Subcutaneous abdominal adipose tissue (tissue), 5 donors: ENCODE results near the gene ARL4A.
A peak's percentile ranks its signal among the peaks of the same experiment; 100 is the strongest.
"Not testable (repeated sequence)": the region's sequence is repeated elsewhere in the genome, so short reads cannot be mapped to it uniquely, and the experiment has no call there.

Experiments used
- H3K27ac ChIP-seq: one replicate; pipeline ENCODE4 v1.7.0; 2013; ENCODE audit warnings: low read depth, mild to moderate bottlenecking, inconsistent platforms, low read length, moderate library complexity
- H3K27me3 ChIP-seq, 5 donors: one replicate each; pipeline ENCODE4 v1.7.0; 2013; ENCODE audit warnings: low read length in 5 of 5, inconsistent platforms in 1 of 5; ENCODE audit not compliant: control insufficient read depth in 5 of 5, insufficient read depth in 4 of 5
- H3K36me3 ChIP-seq, 5 donors: one replicate each; pipeline ENCODE4 v1.7.0; 2013; ENCODE audit warnings: low read length in 5 of 5; ENCODE audit not compliant: control insufficient read depth in 5 of 5, insufficient read depth in 5 of 5
- H3K4me1 ChIP-seq, 5 donors: one replicate each; pipeline ENCODE4 v1.7.0; 2013; ENCODE audit warnings: low read length in 5 of 5, mild to moderate bottlenecking in 3 of 5, moderate library complexity in 1 of 5; ENCODE audit not compliant: control insufficient read depth in 5 of 5, insufficient read depth in 5 of 5
- H3K4me3 ChIP-seq, 5 donors: one replicate each; pipeline ENCODE4 v1.7.0; 2013; ENCODE audit warnings: low read length in 5 of 5, low read depth in 1 of 5
- H3K9ac ChIP-seq, 5 donors: one replicate each; pipeline ENCODE4 v1.7.0; 2013; ENCODE audit warnings: low read length in 5 of 5, mild to moderate bottlenecking in 4 of 5, moderate library complexity in 3 of 5
- H3K9me3 ChIP-seq, 5 donors: one replicate each; pipeline ENCODE4 v1.7.0; 2013; ENCODE audit warnings: low read length in 5 of 5; ENCODE audit not compliant: control insufficient read depth in 5 of 5
- donor health status: healthy.
- donor health status: healthy.
- donor health status: healthy.
- donor health status: healthy.
- donor health status: healthy.

ARL4A gene

DNA sequence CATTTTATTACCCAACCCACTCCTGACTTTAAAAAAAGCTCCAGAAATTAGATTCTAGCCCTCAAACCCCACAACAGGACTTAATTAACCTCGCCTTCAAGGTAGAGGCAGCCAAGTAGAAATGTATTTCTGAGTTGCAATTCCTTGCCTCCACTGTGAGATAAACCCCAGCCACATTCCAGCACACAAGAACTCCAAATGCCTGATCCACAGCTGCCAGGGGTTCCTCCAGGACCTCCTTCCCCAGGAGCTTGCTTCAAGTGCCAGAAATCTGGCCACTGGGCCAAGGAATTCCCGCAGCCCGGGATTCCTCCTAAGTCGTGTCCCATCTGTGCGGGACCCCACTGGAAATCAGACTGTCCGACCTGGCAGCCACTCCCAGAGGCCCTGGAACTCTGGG is 25.9 kb upstream of the ARL4A start:
- Histone ChIP-seq H3K36me3 (no peaks in the 10 kb centered on the region), H3K27me3 (no peaks in the 10 kb centered on the region), H3K4me1 (no peaks in the 10 kb centered on the region), H3K9ac (no peak overlapping the region), H3K27ac (no peak overlapping the region), H3K4me3 (no peak overlapping the region), H3K9me3 (no peaks in the 10 kb centered on the region)

DNA sequence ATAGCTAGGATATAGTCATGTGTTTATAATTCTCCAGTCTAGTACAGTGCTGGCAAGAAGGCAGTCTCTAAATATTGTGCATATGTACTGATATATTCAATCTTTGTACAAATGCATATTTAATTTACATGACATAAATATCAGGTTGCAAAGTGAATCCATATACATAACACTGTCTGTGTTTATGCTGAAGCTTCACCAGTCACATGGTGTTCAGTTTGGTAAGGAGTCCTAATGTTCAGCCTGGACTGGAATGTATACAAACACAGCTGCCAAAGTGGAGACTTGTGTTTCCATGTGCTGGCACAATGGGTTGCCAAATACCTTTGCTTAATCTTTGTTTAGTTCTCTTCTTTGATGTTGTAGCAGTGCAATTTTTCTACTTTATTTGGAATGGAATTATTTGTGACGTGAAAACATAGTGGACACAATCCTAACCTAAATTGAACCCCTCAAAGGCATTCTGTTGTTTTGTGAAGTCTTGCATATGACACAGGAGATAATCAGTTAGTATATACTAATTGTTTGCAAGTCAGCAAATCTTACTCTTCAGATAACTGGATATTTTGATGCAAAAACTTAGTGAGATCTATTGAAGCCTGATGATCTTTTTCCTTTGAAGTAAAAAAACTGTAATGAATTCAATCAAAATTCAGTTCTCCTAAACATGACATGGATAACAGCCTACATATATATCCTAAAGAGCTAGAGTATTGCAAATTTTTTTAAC is 17.3 kb upstream of the ARL4A start:
- H3K9ac ChIP-seq, result no peak overlapping the region
- H3K4me1 ChIP-seq, result peaks cover 0 to 4% (median 0%) of the 10 kb centered on the region in 5 donors
- no peak overlapping the region for H3K27ac ChIP-seq

DNA sequence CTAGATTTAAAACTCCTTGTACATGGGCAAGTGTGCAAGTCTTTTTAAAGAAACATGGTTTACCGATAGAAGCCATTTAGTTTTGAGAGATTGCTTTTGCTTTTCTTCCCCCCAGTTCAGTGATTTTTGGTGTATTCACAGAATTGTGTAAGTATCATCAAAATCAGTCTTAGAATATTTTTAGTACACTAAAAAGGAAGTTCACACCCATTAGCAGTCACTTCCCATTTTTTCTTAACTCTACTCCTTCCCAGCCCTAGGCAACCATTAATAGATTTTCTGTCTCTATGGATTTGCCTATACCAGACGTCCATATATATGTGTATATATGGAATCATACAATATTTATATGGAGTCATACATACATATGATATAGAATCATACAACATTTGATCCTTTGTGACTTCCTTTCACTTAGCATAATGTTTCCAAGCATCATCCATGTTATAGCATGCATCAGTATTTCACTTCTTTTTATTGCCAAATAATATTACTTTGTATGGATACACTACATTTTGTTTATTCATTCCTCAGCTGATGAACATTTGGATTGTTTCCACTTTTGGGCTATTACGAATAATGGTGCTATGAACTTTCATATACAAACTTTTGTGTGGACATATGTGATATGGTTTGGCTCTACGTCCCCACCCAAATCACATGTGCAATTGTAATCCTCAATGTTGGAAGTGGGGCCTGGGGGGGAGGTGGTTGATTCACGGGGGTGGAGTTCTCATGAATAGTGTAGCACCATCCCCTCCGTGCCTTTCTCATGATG is 16.5 kb upstream of the ARL4A start:
- Histone ChIP-seq H3K36me3 (no peaks in the 10 kb centered on the region), H3K9ac (no peak overlapping the region), H3K4me1 (peaks cover 0 to 4% (median 0%) of the 10 kb centered on the region in 5 donors), H3K9me3 (no peaks in the 10 kb centered on the region), H3K27me3 (no peaks in the 10 kb centered on the region), H3K27ac (no peak overlapping the region), H3K4me3 (no peak overlapping the region)

More for the DNA sequence above, 17.3 kb upstream of the ARL4A start:
- Histone ChIP-seq H3K36me3 (no peaks in the 10 kb centered on the region), H3K4me3 (no peak overlapping the region), H3K27me3 (no peaks in the 10 kb centered on the region), H3K9me3 (no peaks in the 10 kb centered on the region)

DNA sequence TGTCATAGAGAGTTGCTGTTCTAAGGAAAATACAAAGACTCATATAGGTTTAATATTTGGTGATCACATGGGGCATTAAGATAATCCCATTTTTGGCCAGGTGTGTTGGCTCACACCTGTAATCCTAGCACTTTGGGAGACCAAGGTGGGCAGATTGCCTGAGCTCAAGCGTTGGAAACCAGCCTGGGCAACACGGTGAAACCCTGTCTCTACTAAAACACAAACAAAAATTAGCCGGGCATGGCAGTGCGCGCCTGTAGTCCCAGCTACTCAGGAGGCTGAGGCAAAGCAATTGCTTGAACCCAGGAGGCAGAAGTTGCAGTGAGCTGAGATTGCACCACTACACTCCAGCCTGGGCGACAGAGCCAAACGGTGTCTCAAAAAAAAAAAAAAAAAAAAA is 14.0 kb upstream of the ARL4A start:
- H3K36me3 ChIP-seq, H3K4me1 ChIP-seq, H3K27me3 ChIP-seq, H3K27ac ChIP-seq, H3K4me3 ChIP-seq, H3K9me3 ChIP-seq, H3K9ac ChIP-seq: not testable (repeated sequence)

- Histone ChIP-seq H3K4me3 (no peak overlapping the region), H3K9ac (no peak overlapping the region), H3K27ac (no peak overlapping the region), H3K9me3 (no peaks in the 10 kb centered on the region), H3K4me1 (peaks cover 0 to 4% (median 0%) of the 10 kb centered on the region in 5 donors), H3K27me3 (no peaks in the 10 kb centered on the region), H3K36me3 (no peaks in the 10 kb centered on the region)
Observed at GRCh38 chr7:12674053-12674452, 13.4 kb upstream of the ARL4A start.

DNA sequence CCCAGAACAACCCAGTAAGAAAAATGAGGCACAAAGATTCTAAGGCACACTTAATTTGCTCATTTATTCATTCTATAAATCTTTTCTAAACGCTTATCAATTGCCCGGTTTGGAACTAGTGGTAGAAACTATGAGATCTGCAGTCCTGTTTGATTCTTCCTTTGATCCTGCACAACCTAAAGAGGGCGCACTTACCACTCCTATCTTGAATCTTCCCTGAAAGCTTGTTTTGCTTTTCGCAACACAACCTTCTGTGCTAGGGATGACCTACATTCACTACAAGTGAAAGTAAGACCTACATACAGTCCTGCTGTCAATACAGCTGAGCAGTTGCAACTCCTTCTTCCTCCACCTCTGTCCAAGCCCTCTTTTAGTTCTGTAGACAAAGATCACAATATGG is 12.6 kb upstream of the ARL4A start:
- peaks cover 0 to 4% (median 0%) of the 10 kb centered on the region in 5 donors for H3K4me1 ChIP-seq
- H3K27me3 ChIP-seq, result no peaks in the 10 kb centered on the region
- H3K4me3 ChIP-seq, result no peak overlapping the region
- H3K36me3 ChIP-seq, result no peaks in the 10 kb centered on the region
- H3K9ac ChIP-seq, result no peak overlapping the region
- no peaks in the 10 kb centered on the region for H3K9me3 ChIP-seq
- no peak overlapping the region for H3K27ac ChIP-seq

DNA sequence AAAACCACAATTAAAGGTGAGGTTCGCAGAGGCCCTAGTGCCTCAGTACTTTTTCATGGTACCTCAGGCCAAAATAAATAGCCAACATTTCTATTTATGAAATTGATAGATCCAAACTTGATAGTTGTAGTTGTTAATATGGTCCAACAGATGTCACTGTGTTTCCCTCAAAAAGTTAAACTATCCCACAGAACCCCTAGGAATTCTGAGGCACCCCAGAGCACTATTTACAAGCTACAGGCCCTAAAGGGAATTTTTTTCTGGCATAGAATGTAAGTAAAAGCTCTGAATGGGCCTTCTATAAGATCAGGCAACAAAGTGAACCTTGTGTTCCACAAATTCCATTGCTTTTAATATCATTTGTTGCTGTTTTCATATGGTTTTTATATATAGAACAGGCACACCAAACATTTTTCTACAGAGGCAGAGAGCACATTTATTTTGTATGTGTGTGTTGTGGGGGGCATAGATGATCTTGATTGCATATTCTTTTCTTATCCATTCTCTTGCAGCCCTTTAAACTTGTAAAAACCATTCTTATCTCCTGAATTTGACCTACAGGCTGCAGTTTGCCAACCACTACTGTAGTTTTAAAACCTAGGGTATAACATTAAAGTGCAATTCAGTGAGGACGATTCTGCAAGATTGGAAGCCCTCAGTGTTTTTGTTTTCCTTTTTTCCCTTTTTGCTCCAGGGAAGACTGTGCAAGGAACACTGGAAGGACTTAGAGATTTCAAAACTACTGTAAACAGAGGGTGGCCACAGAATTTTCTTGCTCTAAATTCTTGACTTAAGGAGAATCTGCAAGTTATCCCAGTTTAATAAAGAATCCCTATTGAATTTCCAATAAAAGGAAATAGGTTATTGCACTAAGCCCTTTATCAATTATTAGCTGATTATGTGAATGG is 3.5 kb upstream of the ARL4A start:
- no peaks in the 10 kb centered on the region for H3K9me3 ChIP-seq
- no peaks in the 10 kb centered on the region for H3K36me3 ChIP-seq
- H3K4me3 ChIP-seq, result no peak overlapping the region
- H3K4me1 ChIP-seq, result peaks cover 0 to 18% (median 13%) of the 10 kb centered on the region in 5 donors
- no peak overlapping the region for H3K9ac ChIP-seq
- H3K27me3 ChIP-seq, result no peaks in the 10 kb centered on the region
- no peak overlapping the region for H3K27ac ChIP-seq

DNA sequence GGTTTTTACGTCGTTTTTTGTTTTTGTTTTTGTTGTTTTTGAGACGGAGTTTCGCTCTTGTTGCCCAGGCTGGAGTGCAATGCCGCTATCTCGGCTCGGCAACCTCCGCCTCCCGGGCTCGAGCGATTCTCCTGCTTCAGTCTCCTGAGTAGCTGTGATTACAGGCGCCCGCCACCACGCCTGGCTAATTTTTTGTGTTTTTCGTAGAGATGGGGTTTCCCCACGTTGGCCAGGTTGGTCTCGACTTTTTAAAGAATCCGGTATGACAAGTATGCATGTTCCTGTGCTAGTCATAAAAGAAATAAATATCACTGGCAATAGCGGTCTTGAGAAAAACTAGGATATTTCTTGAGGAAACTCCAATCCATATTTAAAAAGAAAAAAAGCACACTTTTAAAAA is 2.7 kb upstream of the ARL4A start:
- H3K27me3 ChIP-seq, result no peaks in the 10 kb centered on the region
- no peak overlapping the region for H3K27ac ChIP-seq
- no peak overlapping the region for H3K4me3 ChIP-seq
- no peaks in the 10 kb centered on the region for H3K36me3 ChIP-seq
- no peaks in the 10 kb centered on the region for H3K9me3 ChIP-seq
- H3K4me1 ChIP-seq, result peaks cover 0 to 22% (median 18%) of the 10 kb centered on the region in 5 donors
- H3K9ac ChIP-seq, result no peak overlapping the region

GRCh38 chr7:12685550-12685949 is 1.9 kb upstream of the ARL4A start:
- peaks cover 0 to 30% (median 18%) of the 10 kb centered on the region in 5 donors for H3K4me1 ChIP-seq
- H3K9me3 ChIP-seq, result no peaks in the 10 kb centered on the region
- peak overlapping the region; percentile 83 for H3K27ac ChIP-seq
- no peaks in the 10 kb centered on the region for H3K27me3 ChIP-seq
- H3K4me3 ChIP-seq, result peak overlapping the region; percentile 76 to 97 (median 82)
- peak overlapping the region in 1 of 5 donors; percentile 71 for H3K9ac ChIP-seq
- no peaks in the 10 kb centered on the region for H3K36me3 ChIP-seq
